ENCODE measurements around the gene E2F4. TPM values are rescaled to one million over a fixed set of nuclear protein-coding genes. Genes with fewer than 3 reads are reported as not detected.

The E2F4 gene
- total and polyA plus RNA-seq, 2 of the 13 experiments (the other 11 are each of a cell fraction or from before 2014, with no cell fraction given): 84.8 to 91.2 TPM

DNA sequence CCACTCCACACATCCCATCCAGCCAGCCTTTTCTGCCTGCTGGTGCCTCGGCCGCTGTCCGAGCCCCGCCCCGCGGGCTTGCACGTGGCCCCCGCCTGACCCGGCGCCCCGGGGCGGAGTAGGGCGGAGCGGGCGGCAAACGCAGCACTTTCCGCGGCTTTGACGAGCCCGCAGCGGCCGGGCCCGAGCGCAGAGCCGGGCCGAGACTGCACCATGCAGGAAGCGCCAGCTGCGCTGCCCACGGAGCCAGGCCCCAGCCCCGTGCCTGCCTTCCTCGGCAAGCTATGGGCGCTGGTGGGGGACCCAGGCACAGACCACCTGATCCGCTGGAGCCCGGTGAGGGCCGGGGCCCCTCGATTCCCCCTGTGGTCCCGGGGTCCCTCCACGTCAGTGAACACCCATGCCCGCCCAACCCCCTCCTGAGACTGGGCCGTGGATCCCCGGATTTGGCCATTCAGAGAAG is 27.3 kb upstream of the E2F4 start, which contains the start of gene HSF4 (continued):
- TF ChIP-seq, protein P1, sequence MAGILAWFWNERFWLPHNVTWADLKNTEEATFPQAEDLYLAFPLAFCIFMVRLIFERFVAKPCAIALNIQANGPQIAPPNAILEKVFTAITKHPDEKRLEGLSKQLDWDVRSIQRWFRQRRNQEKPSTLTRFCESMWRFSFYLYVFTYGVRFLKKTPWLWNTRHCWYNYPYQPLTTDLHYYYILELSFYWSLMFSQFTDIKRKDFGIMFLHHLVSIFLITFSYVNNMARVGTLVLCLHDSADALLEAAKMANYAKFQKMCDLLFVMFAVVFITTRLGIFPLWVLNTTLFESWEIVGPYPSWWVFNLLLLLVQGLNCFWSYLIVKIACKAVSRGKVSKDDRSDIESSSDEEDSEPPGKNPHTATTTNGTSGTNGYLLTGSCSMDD (CRISPR knock-in tag; IDR thresholded peaks at IDR 0.05): no peak
- TF ChIP-seq ZBTB38 (CRISPR knock-in tag; IDR thresholded peaks at IDR 0.05) (peak; percentile 84), KDM5B (CRISPR knock-in tag; IDR thresholded peaks at IDR 0.05; ENCODE audit: borderline replicate concordance) (peak; percentile 93; the same call in 1 of the 2 replicates), ADNP (CRISPR knock-in tag; IDR thresholded peaks at IDR 0.05) (no peak), ZNF775 (CRISPR knock-in tag; IDR thresholded peaks at IDR 0.05; ENCODE audit: borderline replicate concordance) (no peak), CEBPG (CRISPR knock-in tag; IDR thresholded peaks at IDR 0.05) (no peak; the same call in 1 of the 2 replicates), HNRNPL (IDR thresholded peaks at IDR 0.05; ENCODE audit: low read depth, low read length) (no peak), NR2F2 (IDR thresholded peaks at IDR 0.05; ENCODE audit: borderline replicate concordance, low read depth) (peak; percentile 82; the same call in 1 of the 2 replicates), GATAD1 (CRISPR knock-in tag; IDR thresholded peaks at IDR 0.05) (no peak), KLF6 (CRISPR knock-in tag; IDR thresholded peaks at IDR 0.05) (peak; percentile 88; the same call in 1 of the 2 replicates), FIP1L1 (IDR thresholded peaks at IDR 0.05; ENCODE audit: borderline replicate concordance, insufficient read depth, low read depth, low read length) (no peak), XBP1 (CRISPR knock-in tag; IDR thresholded peaks at IDR 0.05) (no peak), AGO1 (IDR thresholded peaks at IDR 0.05; ENCODE audit: low read depth, low read length, poor library complexity, severe bottlenecking) (peak; percentile 82), CEBPB (IDR thresholded peaks at IDR 0.05; ENCODE audit: borderline replicate concordance, low read depth, low read length) (no peak), THYN1 (CRISPR knock-in tag; IDR thresholded peaks at IDR 0.05; ENCODE audit: borderline replicate concordance, low read depth) (no peak)
- TF ChIP-seq, protein P2, sequence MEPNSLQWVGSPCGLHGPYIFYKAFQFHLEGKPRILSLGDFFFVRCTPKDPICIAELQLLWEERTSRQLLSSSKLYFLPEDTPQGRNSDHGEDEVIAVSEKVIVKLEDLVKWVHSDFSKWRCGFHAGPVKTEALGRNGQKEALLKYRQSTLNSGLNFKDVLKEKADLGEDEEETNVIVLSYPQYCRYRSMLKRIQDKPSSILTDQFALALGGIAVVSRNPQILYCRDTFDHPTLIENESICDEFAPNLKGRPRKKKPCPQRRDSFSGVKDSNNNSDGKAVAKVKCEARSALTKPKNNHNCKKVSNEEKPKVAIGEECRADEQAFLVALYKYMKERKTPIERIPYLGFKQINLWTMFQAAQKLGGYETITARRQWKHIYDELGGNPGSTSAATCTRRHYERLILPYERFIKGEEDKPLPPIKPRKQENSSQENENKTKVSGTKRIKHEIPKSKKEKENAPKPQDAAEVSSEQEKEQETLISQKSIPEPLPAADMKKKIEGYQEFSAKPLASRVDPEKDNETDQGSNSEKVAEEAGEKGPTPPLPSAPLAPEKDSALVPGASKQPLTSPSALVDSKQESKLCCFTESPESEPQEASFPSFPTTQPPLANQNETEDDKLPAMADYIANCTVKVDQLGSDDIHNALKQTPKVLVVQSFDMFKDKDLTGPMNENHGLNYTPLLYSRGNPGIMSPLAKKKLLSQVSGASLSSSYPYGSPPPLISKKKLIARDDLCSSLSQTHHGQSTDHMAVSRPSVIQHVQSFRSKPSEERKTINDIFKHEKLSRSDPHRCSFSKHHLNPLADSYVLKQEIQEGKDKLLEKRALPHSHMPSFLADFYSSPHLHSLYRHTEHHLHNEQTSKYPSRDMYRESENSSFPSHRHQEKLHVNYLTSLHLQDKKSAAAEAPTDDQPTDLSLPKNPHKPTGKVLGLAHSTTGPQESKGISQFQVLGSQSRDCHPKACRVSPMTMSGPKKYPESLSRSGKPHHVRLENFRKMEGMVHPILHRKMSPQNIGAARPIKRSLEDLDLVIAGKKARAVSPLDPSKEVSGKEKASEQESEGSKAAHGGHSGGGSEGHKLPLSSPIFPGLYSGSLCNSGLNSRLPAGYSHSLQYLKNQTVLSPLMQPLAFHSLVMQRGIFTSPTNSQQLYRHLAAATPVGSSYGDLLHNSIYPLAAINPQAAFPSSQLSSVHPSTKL (CRISPR knock-in tag; IDR thresholded peaks at IDR 0.05): peak; percentile 91
- TF ChIP-seq, protein P3, sequence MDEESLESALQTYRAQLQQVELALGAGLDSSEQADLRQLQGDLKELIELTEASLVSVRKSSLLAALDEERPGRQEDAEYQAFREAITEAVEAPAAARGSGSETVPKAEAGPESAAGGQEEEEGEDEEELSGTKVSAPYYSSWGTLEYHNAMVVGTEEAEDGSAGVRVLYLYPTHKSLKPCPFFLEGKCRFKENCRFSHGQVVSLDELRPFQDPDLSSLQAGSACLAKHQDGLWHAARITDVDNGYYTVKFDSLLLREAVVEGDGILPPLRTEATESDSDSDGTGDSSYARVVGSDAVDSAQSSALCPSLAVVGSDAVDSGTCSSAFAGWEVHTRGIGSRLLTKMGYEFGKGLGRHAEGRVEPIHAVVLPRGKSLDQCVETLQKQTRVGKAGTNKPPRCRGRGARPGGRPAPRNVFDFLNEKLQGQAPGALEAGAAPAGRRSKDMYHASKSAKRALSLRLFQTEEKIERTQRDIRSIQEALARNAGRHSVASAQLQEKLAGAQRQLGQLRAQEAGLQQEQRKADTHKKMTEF (CRISPR knock-in tag; IDR thresholded peaks at IDR 0.05): peak; percentile 90; the same call in 1 of the 2 replicates
- TF ChIP-seq, protein P4, sequence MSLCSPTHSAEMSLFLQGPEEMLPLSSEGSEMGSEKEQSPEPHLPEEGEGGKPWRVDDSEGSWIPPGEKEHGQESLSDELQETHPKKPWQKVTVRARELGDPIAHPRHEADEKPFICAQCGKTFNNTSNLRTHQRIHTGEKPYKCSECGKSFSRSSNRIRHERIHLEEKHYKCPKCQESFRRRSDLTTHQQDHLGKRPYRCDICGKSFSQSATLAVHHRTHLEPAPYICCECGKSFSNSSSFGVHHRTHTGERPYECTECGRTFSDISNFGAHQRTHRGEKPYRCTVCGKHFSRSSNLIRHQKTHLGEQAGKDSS (CRISPR knock-in tag; IDR thresholded peaks at IDR 0.05; ENCODE audit: borderline replicate concordance, low read depth): peak; percentile 74; the same call in 1 of the 2 replicates
- TF ChIP-seq, protein P5, sequence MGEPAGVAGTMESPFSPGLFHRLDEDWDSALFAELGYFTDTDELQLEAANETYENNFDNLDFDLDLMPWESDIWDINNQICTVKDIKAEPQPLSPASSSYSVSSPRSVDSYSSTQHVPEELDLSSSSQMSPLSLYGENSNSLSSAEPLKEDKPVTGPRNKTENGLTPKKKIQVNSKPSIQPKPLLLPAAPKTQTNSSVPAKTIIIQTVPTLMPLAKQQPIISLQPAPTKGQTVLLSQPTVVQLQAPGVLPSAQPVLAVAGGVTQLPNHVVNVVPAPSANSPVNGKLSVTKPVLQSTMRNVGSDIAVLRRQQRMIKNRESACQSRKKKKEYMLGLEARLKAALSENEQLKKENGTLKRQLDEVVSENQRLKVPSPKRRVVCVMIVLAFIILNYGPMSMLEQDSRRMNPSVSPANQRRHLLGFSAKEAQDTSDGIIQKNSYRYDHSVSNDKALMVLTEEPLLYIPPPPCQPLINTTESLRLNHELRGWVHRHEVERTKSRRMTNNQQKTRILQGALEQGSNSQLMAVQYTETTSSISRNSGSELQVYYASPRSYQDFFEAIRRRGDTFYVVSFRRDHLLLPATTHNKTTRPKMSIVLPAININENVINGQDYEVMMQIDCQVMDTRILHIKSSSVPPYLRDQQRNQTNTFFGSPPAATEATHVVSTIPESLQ (CRISPR knock-in tag; conservative IDR thresholded peaks at IDR 0.05): no peak
